GM21825 (cell line): ENCODE data around the gene VEGFB.

Source experiments
- ATAC-seq: cut with Tn5 transposase; IDR thresholded peaks from one replicate; pipeline ENCODE4 v1.9.1; 2021; ENCODE audit warnings: mild to moderate bottlenecking, moderate library complexity; ENCODE audit not compliant: unreplicated experiment

The VEGFB gene

GRCh38 chr11:64245797-64246620 lies 11.6 kb downstream of the VEGFB start:
- ATAC-seq = no peak

GRCh38 chr11:64246621-64246870 lies 12.2 kb downstream of the VEGFB start:
- peak; percentile 5 for ATAC-seq

GRCh38 chr11:64246871-64247728 lies 12.7 kb downstream of the VEGFB start, which contains the start of gene PPP1R14B:
PPP1R14B (minus strand) TSS chr11:64246943; CDS start chr11:64246673, 270 bp downstream.
- peak; percentile 28 for ATAC-seq

- ATAC-seq = no peak
Observed at GRCh38 chr11:64247729-64248531, 13.5 kb downstream of the VEGFB start.

- ATAC-seq = no peak
Observed at GRCh38 chr11:64248578-64248977, 14.2 kb downstream of the VEGFB start.

- ATAC-seq = no peak
Observed at GRCh38 chr11:64249038-64249437, 14.7 kb downstream of the VEGFB start.

- ATAC-seq = no peak
Observed at GRCh38 chr11:64249563-64250414, 15.4 kb downstream of the VEGFB start.

- no peak for ATAC-seq
Observed at GRCh38 chr11:64250415-64251015, 16.1 kb downstream of the VEGFB start.

GRCh38 chr11:64251016-64251752 lies 16.8 kb downstream of the VEGFB start, which contains the start of gene PLCB3:
PLCB3 (plus strand) TSS chr11:64251530; CDS start chr11:64251650, 120 bp downstream.
- peak; percentile 38 for ATAC-seq

GRCh38 chr11:64251753-64252002 lies 17.3 kb downstream of the VEGFB start:
- no peak for ATAC-seq

GRCh38 chr11:64252003-64252872 lies 17.9 kb downstream of the VEGFB start:
- ATAC-seq = no peak

GRCh38 chr11:64253043-64253442 lies 18.7 kb downstream of the VEGFB start:
- no peak for ATAC-seq

- ATAC-seq = no peak
Observed at GRCh38 chr11:64253481-64253880, 19.1 kb downstream of the VEGFB start.

- no peak for ATAC-seq
Observed at GRCh38 chr11:64254326-64254725, 19.9 kb downstream of the VEGFB start.

- ATAC-seq = no peak
Observed at GRCh38 chr11:64255135-64256128, 21.0 kb downstream of the VEGFB start.

GRCh38 chr11:64256300-64256699 lies 21.9 kb downstream of the VEGFB start:
- ATAC-seq = no peak

GRCh38 chr11:64258356-64258755 lies 24.0 kb downstream of the VEGFB start:
- ATAC-seq = no peak
